Measurements from ENCODE around the gene GMDS.

- TF ChIP-seq, protein P1, sequence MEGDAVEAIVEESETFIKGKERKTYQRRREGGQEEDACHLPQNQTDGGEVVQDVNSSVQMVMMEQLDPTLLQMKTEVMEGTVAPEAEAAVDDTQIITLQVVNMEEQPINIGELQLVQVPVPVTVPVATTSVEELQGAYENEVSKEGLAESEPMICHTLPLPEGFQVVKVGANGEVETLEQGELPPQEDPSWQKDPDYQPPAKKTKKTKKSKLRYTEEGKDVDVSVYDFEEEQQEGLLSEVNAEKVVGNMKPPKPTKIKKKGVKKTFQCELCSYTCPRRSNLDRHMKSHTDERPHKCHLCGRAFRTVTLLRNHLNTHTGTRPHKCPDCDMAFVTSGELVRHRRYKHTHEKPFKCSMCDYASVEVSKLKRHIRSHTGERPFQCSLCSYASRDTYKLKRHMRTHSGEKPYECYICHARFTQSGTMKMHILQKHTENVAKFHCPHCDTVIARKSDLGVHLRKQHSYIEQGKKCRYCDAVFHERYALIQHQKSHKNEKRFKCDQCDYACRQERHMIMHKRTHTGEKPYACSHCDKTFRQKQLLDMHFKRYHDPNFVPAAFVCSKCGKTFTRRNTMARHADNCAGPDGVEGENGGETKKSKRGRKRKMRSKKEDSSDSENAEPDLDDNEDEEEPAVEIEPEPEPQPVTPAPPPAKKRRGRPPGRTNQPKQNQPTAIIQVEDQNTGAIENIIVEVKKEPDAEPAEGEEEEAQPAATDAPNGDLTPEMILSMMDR (IDR thresholded peaks at IDR 0.05) = no peak
- no peak for TF ChIP-seq POLR2A (IDR thresholded peaks at IDR 0.05)
Observed at GRCh38 chr6:1724124-1724523, 521.3 kb downstream of the GMDS start.

Measured in heart left ventricle (tissue), 13 donors.